Cardiac muscle cell (in vitro differentiated cells and primary cell): ENCODE results near the gene CDKL2. TPM values are rescaled to one million over a fixed set of nuclear protein-coding genes. Genes with fewer than 3 reads are reported as not detected.
"Not testable (repeated sequence)": the region's sequence is repeated elsewhere in the genome, so short reads cannot be mapped to it uniquely, and the experiment has no call there.

Source experiments
- DNase-seq, 2 donors: peaks; one replicate each; pipeline versions ENCODE4 v3.0.0 to v3.0.0-alpha.2; 2010 to 2017; ENCODE audit warnings: low read depth in 1 of 2, low spot score in 1 of 2
- H3K27ac ChIP-seq: fragments of 200-600 bp; sonication (generic); 2 replicates; pipeline ENCODE4 v1.5.1; 2016
- H3K27me3 ChIP-seq: fragments of 200-600 bp; sonication (generic); 2 replicates; pipeline ENCODE4 v1.6.0; 2016; ENCODE audit warnings: control low read depth
- H3K36me3 ChIP-seq: fragments of 200-600 bp; sonication (generic); 2 replicates; pipeline ENCODE4 v1.5.1; 2016; ENCODE audit warnings: control low read depth
- H3K4me1 ChIP-seq: fragments of 200-600 bp; sonication (generic); 2 replicates; pipeline ENCODE4 v1.8.1; 2017; ENCODE audit warnings: low read depth, mild to moderate bottlenecking, mixed run types
- H3K4me3 ChIP-seq: fragments of 200-600 bp; sonication (generic); 2 replicates; pipeline ENCODE4 v1.5.1; 2016; ENCODE audit warnings: mild to moderate bottlenecking
- H3K9me3 ChIP-seq: fragments of 200-600 bp; sonication (generic); 2 replicates; pipeline ENCODE4 v1.5.1; 2017; ENCODE audit warnings: low read depth, mild to moderate bottlenecking, control low read depth
- CTCF ChIP-seq: IDR thresholded peaks from 2 replicates; pipeline ENCODE4 v1.5.1; 2012; ENCODE audit warnings: low read depth, mild to moderate bottlenecking, low read length
- polyA plus RNA-seq: library from polyadenylated mRNA; unstranded; fragments of >200 nt; fragmentation: Nextera tagmentation; extraction: Ambion mirVana; gene quantifications from 2 replicates; pipeline ENCODE4 v1.2.1, GENCODE V29; 2016
- total RNA-seq: library from RNA; depleted of rRNA; stranded (reverse); fragments of >200 nt; gene quantifications from 2 replicates; pipeline ENCODE4 v1.2.3, GENCODE V29; 2016

The CDKL2 gene
- total and polyA plus RNA-seq, 2 experiments from 2014 or later, result 2.5 to 4.4 TPM

- H3K36me3 ChIP-seq, result no peaks in the 10 kb centered on the region
- H3K27me3 ChIP-seq, result no peaks in the 10 kb centered on the region
- peak within 1 kb of the TSS; percentile 97 for H3K27ac ChIP-seq
- no peaks in the 10 kb centered on the region for H3K9me3 ChIP-seq
- DNase-seq, result peak; percentile 98 to 99
- TF ChIP-seq CTCF, result no peak
- peaks cover 38% of the 10 kb centered on the region for H3K4me1 ChIP-seq
- H3K4me3 ChIP-seq, result peak within 1 kb of the TSS; percentile 95
Observed at GRCh38 chr4:75673027-75673958, 43.0 kb upstream of the CDKL2 start, which contains the start of gene G3BP2. Gene G3BP2 (minus strand): TSS chr4:75673411. CDS start chr4:75662025, 11,386 bp downstream.

- DNase-seq, result peak; percentile 61 to 67
- H3K27ac ChIP-seq, result peak overlapping the region; percentile 97
- H3K4me3 ChIP-seq, result peak overlapping the region; percentile 95
- TF ChIP-seq CTCF, result no peak
- no peaks in the 10 kb centered on the region for H3K36me3 ChIP-seq
- peaks cover 45% of the 10 kb centered on the region for H3K4me1 ChIP-seq
- H3K27me3 ChIP-seq, result no peaks in the 10 kb centered on the region
- H3K9me3 ChIP-seq, result no peaks in the 10 kb centered on the region
Observed at GRCh38 chr4:75672461-75673026, 42.2 kb upstream of the CDKL2 start.

- TF ChIP-seq CTCF, result no peak
- peak in 1 of 2 donors; percentile 7 for DNase-seq
- Histone ChIP-seq H3K27ac (peak overlapping the region; percentile 97), H3K36me3 (no peaks in the 10 kb centered on the region), H3K27me3 (no peaks in the 10 kb centered on the region), H3K9me3 (no peaks in the 10 kb centered on the region), H3K4me3 (peak overlapping the region; percentile 95), H3K4me1 (peaks cover 50% of the 10 kb centered on the region)
Observed at GRCh38 chr4:75671802-75672421, 41.6 kb upstream of the CDKL2 start.

GRCh38 chr4:75668596-75668995 is 38.3 kb upstream of the CDKL2 start:
- Histone ChIP-seq H3K4me1 (peaks cover 43% of the 10 kb centered on the region), H3K27ac (peak overlapping the region; percentile 18), H3K9me3 (no peaks in the 10 kb centered on the region), H3K4me3 (peak overlapping the region; percentile 5), H3K36me3 (no peaks in the 10 kb centered on the region), H3K27me3 (no peaks in the 10 kb centered on the region)
- no peak for DNase-seq
- TF ChIP-seq CTCF, result no peak

- not testable (repeated sequence) for H3K9me3 ChIP-seq, H3K36me3 ChIP-seq, DNase-seq, H3K27me3 ChIP-seq, H3K4me3 ChIP-seq
- H3K4me1 ChIP-seq, result peaks cover 43% of the 10 kb centered on the region
- H3K27ac ChIP-seq, result peak overlapping the region; percentile 61
Observed at GRCh38 chr4:75667636-75668035, 37.3 kb upstream of the CDKL2 start.

- Histone ChIP-seq H3K36me3 (no peaks in the 10 kb centered on the region), H3K4me3 (no peak overlapping the region), H3K4me1 (peaks cover 48% of the 10 kb centered on the region)
Observed at GRCh38 chr4:75666299-75666698, 36.0 kb upstream of the CDKL2 start.

GRCh38 chr4:75664604-75665003 is 34.3 kb upstream of the CDKL2 start:
- not testable (repeated sequence) for H3K9me3 ChIP-seq, H3K27me3 ChIP-seq, H3K36me3 ChIP-seq, DNase-seq, H3K4me3 ChIP-seq, H3K27ac ChIP-seq
- peaks cover 45% of the 10 kb centered on the region for H3K4me1 ChIP-seq

More at GRCh38 chr4:75666299-75666698, 36.0 kb upstream of the CDKL2 start:
- TF ChIP-seq CTCF, result no peak
- no peak for DNase-seq
- Histone ChIP-seq H3K27me3 (no peaks in the 10 kb centered on the region), H3K27ac (no peak overlapping the region), H3K9me3 (no peaks in the 10 kb centered on the region)
